Hepatocyte (in vitro differentiated cells): ENCODE results near the gene CPEB1. TPM values are rescaled to one million over a fixed set of nuclear protein-coding genes. Genes with fewer than 3 reads are reported as not detected.
"Not testable (repeated sequence)": the region's sequence is repeated elsewhere in the genome, so short reads cannot be mapped to it uniquely, and the experiment has no call there.

Source experiments
- DNase-seq: peaks from one replicate; pipeline ENCODE4 v3.0.0-alpha.2; 2016; ENCODE audit warnings: low spot score
- H2AFZ ChIP-seq: fragments of 200-600 bp; sonication (generic); 2 replicates; pipeline ENCODE4 v1.6.0; 2016; ENCODE audit warnings: antibody characterized with exemption, mild to moderate bottlenecking
- H3K27ac ChIP-seq: fragments of 200-600 bp; sonication (generic); 2 replicates; pipeline ENCODE4 v1.5.1; 2016; ENCODE audit warnings: mild to moderate bottlenecking
- H3K27me3 ChIP-seq: fragments of 200-600 bp; sonication (generic); 2 replicates; pipeline ENCODE4 v1.6.1; 2016
- H3K36me3 ChIP-seq: fragments of 200-600 bp; sonication (generic); replicated peaks from 2 replicates; pipeline ENCODE4 v1.5.1; 2016; ENCODE audit warnings: low read depth; ENCODE audit not compliant: insufficient read depth
- H3K4me1 ChIP-seq: fragments of 200-600 bp; sonication (generic); 2 replicates; pipeline ENCODE4 v1.5.1; 2016; ENCODE audit warnings: mild to moderate bottlenecking, moderate library complexity; ENCODE audit not compliant: insufficient read depth
- H3K4me2 ChIP-seq: fragments of 200-600 bp; sonication (generic); 2 replicates; pipeline ENCODE4 v1.6.0; 2016
- H3K4me3 ChIP-seq: fragments of 200-600 bp; sonication (generic); 2 replicates; pipeline ENCODE4 v1.5.1; 2016; ENCODE audit warnings: mild to moderate bottlenecking
- H3K79me2 ChIP-seq: fragments of 200-600 bp; sonication (generic); 2 replicates; pipeline ENCODE4 v1.6.0; 2017; ENCODE audit warnings: mild to moderate bottlenecking
- H3K9me2 ChIP-seq: fragments of 200-600 bp; sonication (generic); replicated peaks from 2 replicates; pipeline ENCODE4 v1.6.0; 2017; ENCODE audit warnings: mild to moderate bottlenecking; ENCODE audit not compliant: insufficient read depth
- H3K9me3 ChIP-seq: fragments of 200-600 bp; sonication (generic); 2 replicates; pipeline ENCODE4 v1.5.1; 2016; ENCODE audit warnings: low read depth, mild to moderate bottlenecking
- H4K20me1 ChIP-seq: fragments of 200-600 bp; sonication (generic); 2 replicates; pipeline ENCODE4 v1.6.0; 2016; ENCODE audit warnings: mild to moderate bottlenecking; ENCODE audit not compliant: insufficient read depth, poor library complexity, severe bottlenecking
- CTCF ChIP-seq: fragments of 200-600 bp; sonication (generic); IDR thresholded peaks from 2 replicates; pipeline ENCODE4 v1.5.1; 2016; ENCODE audit warnings: antibody characterized with exemption, mild to moderate bottlenecking; ENCODE audit not compliant: poor library complexity
- EZH2 ChIP-seq: fragments of 200-600 bp; sonication (generic); IDR thresholded peaks from 2 replicates; pipeline ENCODE4 v1.6.1; 2016; ENCODE audit warnings: antibody characterized with exemption, mild to moderate bottlenecking, borderline replicate concordance
- EZH2phosphoT487 ChIP-seq: fragments of 200-600 bp; sonication (generic); IDR thresholded peaks from one replicate; pipeline ENCODE4 v1.6.1; 2018; ENCODE audit warnings: antibody characterized with exemption, mild to moderate bottlenecking, low read depth, moderate library complexity; ENCODE audit not compliant: unreplicated experiment, severe bottlenecking
- WGBS: methylation state at CpG from one replicate; pipeline ENCODE4 v1.1.6; 2016; ENCODE audit warnings: low lambda C conversion rate; ENCODE audit errors: missing lambda C conversion rate; 5-methylcytosine and 5-hydroxymethylcytosine counted together
- polyA plus RNA-seq: library from polyadenylated mRNA; unstranded; fragments of >200 nt; fragmentation: Nextera tagmentation; extraction: Ambion mirVana; gene quantifications from 2 replicates; pipeline ENCODE4 v1.2.1, GENCODE V29; 2016
- total RNA-seq: library from RNA; depleted of rRNA; stranded (reverse); fragments of >200 nt; gene quantifications from 2 replicates; pipeline ENCODE4 v1.2.3, GENCODE V29; 2014

The CPEB1 gene
- total and polyA plus RNA-seq, 2 experiments from 2014 or later: 0.87 to 1.9 TPM

GRCh38 chr15:82537351-82537908 is 109.7 kb downstream of the CPEB1 start:
- Histone ChIP-seq H3K27me3 (no peaks in the 10 kb centered on the region), H2AFZ (no peak overlapping the region), H4K20me1 (peaks cover 37% of the 10 kb centered on the region), H3K9me2 (no peaks in the 10 kb centered on the region), H3K27ac (no peak overlapping the region), H3K36me3 (peaks cover 3% of the 10 kb centered on the region), H3K4me3 (no peak overlapping the region), H3K9me3 (no peaks in the 10 kb centered on the region), H3K4me2 (peak overlapping the region; percentile 83), H3K79me2 (peaks cover 34% of the 10 kb centered on the region), H3K4me1 (peaks cover 14% of the 10 kb centered on the region)
- TF ChIP-seq EZH2: no peak
- no peak for TF ChIP-seq EZH2phosphoT487
- TF ChIP-seq CTCF: no peak
- 92% methylated on average over 4 of the region's 4 CpGs for WGBS
- DNase-seq: no peak

- Histone ChIP-seq H3K4me2 (no peak overlapping the region), H3K4me3 (no peak overlapping the region), H3K9me3 (no peaks in the 10 kb centered on the region), H3K27ac (no peak overlapping the region), H3K79me2 (peaks cover 33% of the 10 kb centered on the region), H3K36me3 (peaks cover 3% of the 10 kb centered on the region), H3K27me3 (no peaks in the 10 kb centered on the region), H3K9me2 (no peaks in the 10 kb centered on the region), H3K4me1 (peaks cover 12% of the 10 kb centered on the region), H4K20me1 (peaks cover 37% of the 10 kb centered on the region), H2AFZ (no peak overlapping the region)
- 89% methylated on average over 11 of the region's 11 CpGs for WGBS
- no peak for TF ChIP-seq EZH2phosphoT487
- TF ChIP-seq CTCF: no peak
- DNase-seq: no peak
Observed at GRCh38 chr15:82536409-82537350, 110.5 kb downstream of the CPEB1 start.

GRCh38 chr15:82535566-82536408 is 111.4 kb downstream of the CPEB1 start:
- peaks cover 29% of the 10 kb centered on the region for H3K79me2 ChIP-seq
- no peak for TF ChIP-seq EZH2phosphoT487
- no peak for TF ChIP-seq CTCF
- no peak for TF ChIP-seq EZH2
- H2AFZ ChIP-seq: no peak overlapping the region
- no peak overlapping the region for H3K4me2 ChIP-seq
- H3K27me3 ChIP-seq: no peaks in the 10 kb centered on the region
- no peaks in the 10 kb centered on the region for H3K9me3 ChIP-seq
- H3K36me3 ChIP-seq: peaks cover 3% of the 10 kb centered on the region
- peaks cover 37% of the 10 kb centered on the region for H4K20me1 ChIP-seq
- H3K4me1 ChIP-seq: peaks cover 6% of the 10 kb centered on the region
- H3K9me2 ChIP-seq: no peaks in the 10 kb centered on the region
- no peak overlapping the region for H3K4me3 ChIP-seq
- no peak overlapping the region for H3K27ac ChIP-seq
- 91% methylated on average over 9 of the region's 9 CpGs for WGBS
- DNase-seq: no peak

- not testable (repeated sequence) for H3K9me3 ChIP-seq, DNase-seq, H3K4me1 ChIP-seq, H3K4me2 ChIP-seq, H2AFZ ChIP-seq, H3K27ac ChIP-seq, H3K9me2 ChIP-seq, H3K36me3 ChIP-seq, H3K27me3 ChIP-seq, H3K4me3 ChIP-seq
- H4K20me1 ChIP-seq: peaks cover 37% of the 10 kb centered on the region
- WGBS: 97% methylated on average over 5 of the region's 5 CpGs
- H3K79me2 ChIP-seq: peaks cover 28% of the 10 kb centered on the region
Observed at GRCh38 chr15:82535151-82535550, 112.0 kb downstream of the CPEB1 start.

GRCh38 chr15:82534457-82534861 is 112.7 kb downstream of the CPEB1 start:
- not testable (repeated sequence) for DNase-seq, H2AFZ ChIP-seq, H3K4me2 ChIP-seq, H3K36me3 ChIP-seq, H3K9me2 ChIP-seq, H3K4me1 ChIP-seq, H3K9me3 ChIP-seq, H3K27ac ChIP-seq, H3K4me3 ChIP-seq, H3K27me3 ChIP-seq
- peaks cover 34% of the 10 kb centered on the region for H4K20me1 ChIP-seq
- WGBS: 94% methylated on average over 3 of the region's 3 CpGs
- H3K79me2 ChIP-seq: peaks cover 22% of the 10 kb centered on the region
